ENCODE data around the gene ZFYVE21.
"Not testable (repeated sequence)": the region's sequence is repeated elsewhere in the genome, so short reads cannot be mapped to it uniquely, and the experiment has no call there.

ZFYVE21 gene

DNA sequence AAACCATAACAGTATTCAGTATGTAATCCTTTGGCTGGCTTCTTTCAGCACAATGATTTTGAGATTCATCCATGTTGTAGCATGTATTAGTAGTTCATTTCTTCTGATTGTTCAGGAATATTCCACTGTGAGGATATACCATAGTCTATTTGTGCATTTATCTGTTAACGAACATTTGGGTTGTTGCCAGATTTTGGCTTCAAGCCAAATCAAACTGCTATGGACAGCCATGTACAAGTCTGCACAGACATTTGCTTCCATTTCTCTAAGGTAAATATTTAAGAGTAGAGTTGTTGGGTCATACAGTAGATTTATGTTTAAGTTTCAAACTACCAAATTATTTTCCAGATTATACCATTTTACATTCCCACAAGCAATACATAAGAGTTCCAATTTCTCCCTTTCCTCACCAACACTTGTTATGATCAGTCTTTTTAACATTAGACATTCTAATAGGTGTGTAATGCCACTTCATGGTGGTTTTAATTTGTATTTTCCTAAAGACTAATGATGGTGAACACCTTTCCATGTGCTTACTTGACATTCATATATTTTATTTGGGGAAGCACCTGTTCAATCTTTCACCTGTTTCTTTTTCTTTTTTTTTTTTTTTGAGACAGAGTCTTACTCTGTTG lies 56.6 kb downstream of the ZFYVE21 start:
- Histone ChIP-seq H3K27me3 (ENCODE audit: control insufficient read depth, low read length) (no peaks in the 10 kb centered on the region), H3K79me2 (ENCODE audit: control insufficient read depth, low read length) (no peaks in the 10 kb centered on the region), H3K36me3 (ENCODE audit: control insufficient read depth, low read length) (no peaks in the 10 kb centered on the region), H3K9me2 (replicated peaks; ENCODE audit: control insufficient read depth, low read length) (no peaks in the 10 kb centered on the region), H3K27ac (ENCODE audit: low read depth, low read length) (no peak overlapping the region), H3K4me3 (ENCODE audit: low read length) (no peak overlapping the region), H4K20me1 (ENCODE audit: control insufficient read depth, insufficient read depth, low read depth, low read length) (no peaks in the 10 kb centered on the region), H3K4me1 (ENCODE audit: control insufficient read depth, low read length) (no peaks in the 10 kb centered on the region), H3F3A (ENCODE audit: control insufficient read depth, insufficient read depth) (no peaks in the 10 kb centered on the region), H3K9me3 (ENCODE audit: control insufficient read depth, insufficient read depth, low read length) (no peaks in the 10 kb centered on the region), H3K4me2 (ENCODE audit: low read length) (no peak overlapping the region)
- TF ChIP-seq EZH2phosphoT487 (IDR thresholded peaks at IDR 0.05; ENCODE audit: borderline replicate concordance, low read length), result no peak
- TF ChIP-seq, protein P1, sequence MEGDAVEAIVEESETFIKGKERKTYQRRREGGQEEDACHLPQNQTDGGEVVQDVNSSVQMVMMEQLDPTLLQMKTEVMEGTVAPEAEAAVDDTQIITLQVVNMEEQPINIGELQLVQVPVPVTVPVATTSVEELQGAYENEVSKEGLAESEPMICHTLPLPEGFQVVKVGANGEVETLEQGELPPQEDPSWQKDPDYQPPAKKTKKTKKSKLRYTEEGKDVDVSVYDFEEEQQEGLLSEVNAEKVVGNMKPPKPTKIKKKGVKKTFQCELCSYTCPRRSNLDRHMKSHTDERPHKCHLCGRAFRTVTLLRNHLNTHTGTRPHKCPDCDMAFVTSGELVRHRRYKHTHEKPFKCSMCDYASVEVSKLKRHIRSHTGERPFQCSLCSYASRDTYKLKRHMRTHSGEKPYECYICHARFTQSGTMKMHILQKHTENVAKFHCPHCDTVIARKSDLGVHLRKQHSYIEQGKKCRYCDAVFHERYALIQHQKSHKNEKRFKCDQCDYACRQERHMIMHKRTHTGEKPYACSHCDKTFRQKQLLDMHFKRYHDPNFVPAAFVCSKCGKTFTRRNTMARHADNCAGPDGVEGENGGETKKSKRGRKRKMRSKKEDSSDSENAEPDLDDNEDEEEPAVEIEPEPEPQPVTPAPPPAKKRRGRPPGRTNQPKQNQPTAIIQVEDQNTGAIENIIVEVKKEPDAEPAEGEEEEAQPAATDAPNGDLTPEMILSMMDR (IDR thresholded peaks at IDR 0.05; ENCODE audit: low read depth, low read length, poor library complexity, severe bottlenecking), result no peak

DNA sequence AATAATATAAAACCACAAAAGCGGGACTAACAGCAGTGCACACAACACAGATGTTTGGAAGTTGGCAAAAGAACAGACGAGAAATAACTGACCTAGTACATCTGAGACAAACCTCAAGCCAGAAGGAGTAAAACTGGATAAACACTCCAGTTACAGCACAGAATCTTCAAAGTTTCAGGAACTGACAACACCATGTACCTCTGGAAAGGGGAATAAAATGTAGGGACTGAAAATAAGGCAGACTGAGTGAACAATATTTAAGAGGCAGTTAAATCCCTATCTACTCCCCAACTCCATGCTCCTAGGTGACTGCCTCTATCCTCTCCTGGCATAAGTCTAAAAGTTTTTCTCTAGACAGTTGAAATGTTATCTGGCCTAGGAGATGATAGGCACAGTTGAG lies 57.9 kb downstream of the ZFYVE21 start:
- H3K9me2 ChIP-seq (replicated peaks; ENCODE audit: control insufficient read depth, low read length), result no peaks in the 10 kb centered on the region
- H3K4me1 ChIP-seq (ENCODE audit: control insufficient read depth, low read length), result no peaks in the 10 kb centered on the region
- no peaks in the 10 kb centered on the region for H3F3A ChIP-seq (ENCODE audit: control insufficient read depth, insufficient read depth)
- H3K36me3 ChIP-seq (ENCODE audit: control insufficient read depth, low read length), result no peaks in the 10 kb centered on the region
- no peak overlapping the region for H3K4me2 ChIP-seq (ENCODE audit: low read length)
- no peak overlapping the region for H3K4me3 ChIP-seq (ENCODE audit: low read length)
- no peak overlapping the region for H3K27ac ChIP-seq (ENCODE audit: low read depth, low read length)
- H3K27me3 ChIP-seq (ENCODE audit: control insufficient read depth, low read length), result no peaks in the 10 kb centered on the region
- H3K79me2 ChIP-seq (ENCODE audit: control insufficient read depth, low read length), result no peaks in the 10 kb centered on the region
- TF ChIP-seq, protein P1 (IDR thresholded peaks at IDR 0.05; ENCODE audit: low read depth, low read length, poor library complexity, severe bottlenecking), result no peak
- H3K9me3 ChIP-seq (ENCODE audit: control insufficient read depth, insufficient read depth, low read length), result no peaks in the 10 kb centered on the region
- no peaks in the 10 kb centered on the region for H4K20me1 ChIP-seq (ENCODE audit: control insufficient read depth, insufficient read depth, low read depth, low read length)

DNA sequence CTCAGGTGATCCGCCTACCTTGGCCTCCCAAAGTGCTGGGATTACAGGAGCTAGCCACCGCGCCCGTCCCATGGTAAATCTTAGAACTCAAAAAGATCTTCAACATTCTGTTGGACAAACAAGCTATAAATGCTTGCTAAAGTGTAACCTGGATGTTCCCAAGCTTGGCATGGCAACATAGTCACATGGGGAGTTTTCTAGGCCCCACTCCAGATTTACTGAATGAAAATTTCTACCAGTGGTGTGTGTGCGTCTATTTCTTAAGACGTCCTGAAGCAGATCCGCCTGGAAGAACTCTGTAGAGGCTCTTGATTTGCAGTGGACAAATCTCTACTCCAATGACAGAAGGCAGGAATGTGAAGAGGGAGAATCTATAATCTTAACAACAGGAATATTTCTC lies 59.9 kb downstream of the ZFYVE21 start:
- Histone ChIP-seq H3K9me2 (replicated peaks; ENCODE audit: control insufficient read depth, low read length) (no peaks in the 10 kb centered on the region), H3F3A (ENCODE audit: control insufficient read depth, insufficient read depth) (no peaks in the 10 kb centered on the region), H3K36me3 (ENCODE audit: control insufficient read depth, low read length) (no peaks in the 10 kb centered on the region), H3K27ac (ENCODE audit: low read depth, low read length) (no peak overlapping the region), H3K9me3 (ENCODE audit: control insufficient read depth, insufficient read depth, low read length) (no peaks in the 10 kb centered on the region), H3K4me3 (ENCODE audit: low read length) (no peak overlapping the region), H4K20me1 (ENCODE audit: control insufficient read depth, insufficient read depth, low read depth, low read length) (no peaks in the 10 kb centered on the region), H3K79me2 (ENCODE audit: control insufficient read depth, low read length) (no peaks in the 10 kb centered on the region), H3K4me1 (ENCODE audit: control insufficient read depth, low read length) (no peaks in the 10 kb centered on the region), H3K4me2 (ENCODE audit: low read length) (no peak overlapping the region), H3K27me3 (ENCODE audit: control insufficient read depth, low read length) (no peaks in the 10 kb centered on the region)
- TF ChIP-seq, protein P1 (IDR thresholded peaks at IDR 0.05; ENCODE audit: low read depth, low read length, poor library complexity, severe bottlenecking), result no peak
- no peak for TF ChIP-seq EZH2phosphoT487 (IDR thresholded peaks at IDR 0.05; ENCODE audit: borderline replicate concordance, low read length)

DNA sequence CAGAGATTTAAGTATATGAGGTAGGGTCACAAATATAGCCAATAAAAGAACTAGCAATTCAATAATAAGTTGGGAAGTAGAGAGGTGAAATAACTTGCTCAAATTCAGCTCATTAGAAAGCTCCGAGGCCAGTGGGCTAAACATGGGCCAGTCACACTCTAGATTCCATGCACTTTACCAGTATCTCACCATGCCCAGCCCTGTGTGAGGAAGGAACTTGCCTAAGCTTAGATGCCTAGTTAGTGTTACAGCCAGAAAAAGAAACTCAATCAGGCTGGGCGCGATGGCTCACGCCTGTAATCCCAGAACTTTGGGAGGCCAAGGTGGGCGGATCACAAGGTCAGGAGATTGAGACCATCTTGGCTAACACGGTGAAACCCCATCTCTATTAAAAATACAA lies 60.7 kb downstream of the ZFYVE21 start:
- H3K79me2 ChIP-seq (ENCODE audit: control insufficient read depth, low read length); H3K27ac ChIP-seq (ENCODE audit: low read depth, low read length); H3K36me3 ChIP-seq (ENCODE audit: control insufficient read depth, low read length); H3K9me3 ChIP-seq (ENCODE audit: control insufficient read depth, insufficient read depth, low read length); H3K4me3 ChIP-seq (ENCODE audit: low read length); H3K9me2 ChIP-seq (replicated peaks; ENCODE audit: control insufficient read depth, low read length); H3F3A ChIP-seq (ENCODE audit: control insufficient read depth, insufficient read depth); H3K27me3 ChIP-seq (ENCODE audit: control insufficient read depth, low read length); H3K4me1 ChIP-seq (ENCODE audit: control insufficient read depth, low read length); H3K4me2 ChIP-seq (ENCODE audit: low read length); H4K20me1 ChIP-seq (ENCODE audit: control insufficient read depth, insufficient read depth, low read depth, low read length): not testable (repeated sequence)

Data from DOHH2 (cell line).